Measurements from ENCODE around the gene TMEM126A. TPM values are rescaled to one million over a fixed set of nuclear protein-coding genes. Genes with fewer than 3 reads are reported as not detected.

Gene TMEM126A
- total and polyA plus RNA-seq, 2 experiments from 2014 or later: 24.7 to 71.1 TPM

GRCh38 chr11:85668157-85668556 lies 20.4 kb downstream of the TMEM126A start:
- Histone ChIP-seq H3K4me3 (no peak overlapping the region), H2AFZ (no peak overlapping the region), H3K27ac (ENCODE audit: low read depth) (no peak overlapping the region), H3K4me2 (no peak overlapping the region), H3K4me1 (ENCODE audit: insufficient read depth) (0 out of 2 replicates have a peak, but pooled peaks cover 3% of the 10 kb centered on the region), H3K36me3 (ENCODE audit: insufficient read depth) (no peaks in the 10 kb centered on the region), H3K79me2 (replicated peaks; ENCODE audit: insufficient read depth) (peaks cover 16% of the 10 kb centered on the region), H4K20me1 (replicated peaks; ENCODE audit: insufficient read depth) (peaks cover 4% of the 10 kb centered on the region), H3K27me3 (ENCODE audit: insufficient read depth) (peaks cover 15% of the 10 kb centered on the region; the same call in 1 of the 2 replicates), H3F3A (replicated peaks; ENCODE audit: low read depth) (no peaks in the 10 kb centered on the region), H3K9me2 (ENCODE audit: insufficient read depth) (no peaks in the 10 kb centered on the region)
- ATAC-seq: no peak
- Mint-ChIP-seq H3K36me3 (ENCODE audit: low read depth) (peaks cover 17% of the 10 kb centered on the region), H3K4me1 (peaks cover 12% of the 10 kb centered on the region; the same call in 2 of the 3 replicates), H3K27ac (no peak overlapping the region), H3K9me3 (peaks cover 20% of the 10 kb centered on the region; the same call in 2 of the 3 replicates), H3K27me3 (ENCODE audit: insufficient read depth, low read depth, poor library complexity) (peaks cover 13% of the 10 kb centered on the region), H3K4me3 (no peak overlapping the region)
- no peak for DNase-seq (ENCODE audit: low spot score)
- TF ChIP-seq, protein P1, sequence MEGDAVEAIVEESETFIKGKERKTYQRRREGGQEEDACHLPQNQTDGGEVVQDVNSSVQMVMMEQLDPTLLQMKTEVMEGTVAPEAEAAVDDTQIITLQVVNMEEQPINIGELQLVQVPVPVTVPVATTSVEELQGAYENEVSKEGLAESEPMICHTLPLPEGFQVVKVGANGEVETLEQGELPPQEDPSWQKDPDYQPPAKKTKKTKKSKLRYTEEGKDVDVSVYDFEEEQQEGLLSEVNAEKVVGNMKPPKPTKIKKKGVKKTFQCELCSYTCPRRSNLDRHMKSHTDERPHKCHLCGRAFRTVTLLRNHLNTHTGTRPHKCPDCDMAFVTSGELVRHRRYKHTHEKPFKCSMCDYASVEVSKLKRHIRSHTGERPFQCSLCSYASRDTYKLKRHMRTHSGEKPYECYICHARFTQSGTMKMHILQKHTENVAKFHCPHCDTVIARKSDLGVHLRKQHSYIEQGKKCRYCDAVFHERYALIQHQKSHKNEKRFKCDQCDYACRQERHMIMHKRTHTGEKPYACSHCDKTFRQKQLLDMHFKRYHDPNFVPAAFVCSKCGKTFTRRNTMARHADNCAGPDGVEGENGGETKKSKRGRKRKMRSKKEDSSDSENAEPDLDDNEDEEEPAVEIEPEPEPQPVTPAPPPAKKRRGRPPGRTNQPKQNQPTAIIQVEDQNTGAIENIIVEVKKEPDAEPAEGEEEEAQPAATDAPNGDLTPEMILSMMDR (conservative IDR thresholded peaks at IDR 0.05; ENCODE audit: low read depth in 2 of 2): no peak
- no peak for TF ChIP-seq REST (IDR thresholded peaks at IDR 0.05; ENCODE audit: unreplicated experiment)
- TF ChIP-seq CREB1 (CRISPR knock-in tag; IDR thresholded peaks at IDR 0.05; ENCODE audit: low read depth): no peak
- TF ChIP-seq, protein P2, sequence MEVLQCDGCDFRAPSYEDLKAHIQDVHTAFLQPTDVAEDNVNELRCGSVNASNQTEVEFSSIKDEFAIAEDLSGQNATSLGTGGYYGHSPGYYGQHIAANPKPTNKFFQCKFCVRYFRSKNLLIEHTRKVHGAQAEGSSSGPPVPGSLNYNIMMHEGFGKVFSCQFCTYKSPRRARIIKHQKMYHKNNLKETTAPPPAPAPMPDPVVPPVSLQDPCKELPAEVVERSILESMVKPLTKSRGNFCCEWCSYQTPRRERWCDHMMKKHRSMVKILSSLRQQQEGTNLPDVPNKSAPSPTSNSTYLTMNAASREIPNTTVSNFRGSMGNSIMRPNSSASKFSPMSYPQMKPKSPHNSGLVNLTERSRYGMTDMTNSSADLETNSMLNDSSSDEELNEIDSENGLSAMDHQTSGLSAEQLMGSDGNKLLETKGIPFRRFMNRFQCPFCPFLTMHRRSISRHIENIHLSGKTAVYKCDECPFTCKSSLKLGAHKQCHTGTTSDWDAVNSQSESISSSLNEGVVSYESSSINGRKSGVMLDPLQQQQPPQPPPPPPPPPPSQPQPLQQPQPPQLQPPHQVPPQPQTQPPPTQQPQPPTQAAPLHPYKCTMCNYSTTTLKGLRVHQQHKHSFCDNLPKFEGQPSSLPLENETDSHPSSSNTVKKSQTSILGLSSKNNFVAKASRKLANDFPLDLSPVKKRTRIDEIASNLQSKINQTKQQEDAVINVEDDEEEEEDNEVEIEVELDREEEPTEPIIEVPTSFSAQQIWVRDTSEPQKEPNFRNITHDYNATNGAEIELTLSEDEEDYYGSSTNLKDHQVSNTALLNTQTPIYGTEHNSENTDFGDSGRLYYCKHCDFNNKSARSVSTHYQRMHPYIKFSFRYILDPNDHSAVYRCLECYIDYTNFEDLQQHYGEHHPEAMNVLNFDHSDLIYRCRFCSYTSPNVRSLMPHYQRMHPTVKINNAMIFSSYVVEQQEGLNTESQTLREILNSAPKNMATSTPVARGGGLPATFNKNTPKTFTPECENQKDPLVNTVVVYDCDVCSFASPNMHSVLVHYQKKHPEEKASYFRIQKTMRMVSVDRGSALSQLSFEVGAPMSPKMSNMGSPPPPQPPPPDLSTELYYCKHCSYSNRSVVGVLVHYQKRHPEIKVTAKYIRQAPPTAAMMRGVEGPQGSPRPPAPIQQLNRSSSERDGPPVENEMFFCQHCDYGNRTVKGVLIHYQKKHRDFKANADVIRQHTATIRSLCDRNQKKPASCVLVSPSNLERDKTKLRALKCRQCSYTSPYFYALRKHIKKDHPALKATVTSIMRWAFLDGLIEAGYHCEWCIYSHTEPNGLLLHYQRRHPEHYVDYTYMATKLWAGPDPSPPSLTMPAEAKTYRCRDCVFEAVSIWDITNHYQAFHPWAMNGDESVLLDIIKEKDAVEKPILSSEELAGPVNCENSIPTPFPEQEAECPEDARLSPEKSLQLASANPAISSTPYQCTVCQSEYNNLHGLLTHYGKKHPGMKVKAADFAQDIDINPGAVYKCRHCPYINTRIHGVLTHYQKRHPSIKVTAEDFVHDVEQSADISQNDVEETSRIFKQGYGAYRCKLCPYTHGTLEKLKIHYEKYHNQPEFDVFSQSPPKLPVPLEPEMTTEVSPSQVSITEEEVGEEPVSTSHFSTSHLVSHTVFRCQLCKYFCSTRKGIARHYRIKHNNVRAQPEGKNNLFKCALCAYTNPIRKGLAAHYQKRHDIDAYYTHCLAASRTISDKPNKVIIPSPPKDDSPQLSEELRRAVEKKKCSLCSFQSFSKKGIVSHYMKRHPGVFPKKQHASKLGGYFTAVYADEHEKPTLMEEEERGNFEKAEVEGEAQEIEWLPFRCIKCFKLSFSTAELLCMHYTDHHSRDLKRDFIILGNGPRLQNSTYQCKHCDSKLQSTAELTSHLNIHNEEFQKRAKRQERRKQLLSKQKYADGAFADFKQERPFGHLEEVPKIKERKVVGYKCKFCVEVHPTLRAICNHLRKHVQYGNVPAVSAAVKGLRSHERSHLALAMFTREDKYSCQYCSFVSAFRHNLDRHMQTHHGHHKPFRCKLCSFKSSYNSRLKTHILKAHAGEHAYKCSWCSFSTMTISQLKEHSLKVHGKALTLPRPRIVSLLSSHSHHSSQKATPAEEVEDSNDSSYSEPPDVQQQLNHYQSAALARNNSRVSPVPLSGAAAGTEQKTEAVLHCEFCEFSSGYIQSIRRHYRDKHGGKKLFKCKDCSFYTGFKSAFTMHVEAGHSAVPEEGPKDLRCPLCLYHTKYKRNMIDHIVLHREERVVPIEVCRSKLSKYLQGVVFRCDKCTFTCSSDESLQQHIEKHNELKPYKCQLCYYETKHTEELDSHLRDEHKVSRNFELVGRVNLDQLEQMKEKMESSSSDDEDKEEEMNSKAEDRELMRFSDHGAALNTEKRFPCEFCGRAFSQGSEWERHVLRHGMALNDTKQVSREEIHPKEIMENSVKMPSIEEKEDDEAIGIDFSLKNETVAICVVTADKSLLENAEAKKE (CRISPR knock-in tag; IDR thresholded peaks at IDR 0.05): no peak
- TF ChIP-seq ZNF331 (CRISPR knock-in tag; IDR thresholded peaks at IDR 0.05; ENCODE audit: low read depth): no peak
- no peak for TF ChIP-seq NANOG (IDR thresholded peaks at IDR 0.05; ENCODE audit: borderline replicate concordance)
- no peak for TF ChIP-seq POLR2AphosphoS5 (IDR thresholded peaks at IDR 0.05; ENCODE audit: low read depth)
- TF ChIP-seq, protein P3, sequence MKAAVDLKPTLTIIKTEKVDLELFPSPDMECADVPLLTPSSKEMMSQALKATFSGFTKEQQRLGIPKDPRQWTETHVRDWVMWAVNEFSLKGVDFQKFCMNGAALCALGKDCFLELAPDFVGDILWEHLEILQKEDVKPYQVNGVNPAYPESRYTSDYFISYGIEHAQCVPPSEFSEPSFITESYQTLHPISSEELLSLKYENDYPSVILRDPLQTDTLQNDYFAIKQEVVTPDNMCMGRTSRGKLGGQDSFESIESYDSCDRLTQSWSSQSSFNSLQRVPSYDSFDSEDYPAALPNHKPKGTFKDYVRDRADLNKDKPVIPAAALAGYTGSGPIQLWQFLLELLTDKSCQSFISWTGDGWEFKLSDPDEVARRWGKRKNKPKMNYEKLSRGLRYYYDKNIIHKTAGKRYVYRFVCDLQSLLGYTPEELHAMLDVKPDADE (IDR thresholded peaks at IDR 0.05): no peak
- TF ChIP-seq EZH2 (IDR thresholded peaks at IDR 0.05; ENCODE audit: low read depth, unreplicated experiment): no peak
- no peak for TF ChIP-seq JUNB (IDR thresholded peaks at IDR 0.05; ENCODE audit: unreplicated experiment)
- TF ChIP-seq STAT1 (IDR thresholded peaks at IDR 0.05; ENCODE audit: unreplicated experiment): no peak
- no peak for TF ChIP-seq EZH2phosphoT487 (IDR thresholded peaks at IDR 0.05; ENCODE audit: unreplicated experiment)
- TF ChIP-seq ZNF114 (CRISPR knock-in tag; IDR thresholded peaks at IDR 0.05): no peak

Measured in GM23338 (cell line).